Skeletal muscle tissue (tissue), 4 donors: Measurements from ENCODE around the gene IGSF9. TPM values are rescaled to one million over a fixed set of nuclear protein-coding genes. Genes with fewer than 3 reads are reported as not detected.
"Not testable (repeated sequence)": the region's sequence is repeated elsewhere in the genome, so short reads cannot be mapped to it uniquely, and the experiment has no call there.

Experiments used
- H3K27ac ChIP-seq: one replicate; pipeline ENCODE4 v1.7.0; 2013; ENCODE audit warnings: mild to moderate bottlenecking, low read depth, low read length, inconsistent platforms
- H3K27me3 ChIP-seq, 3 donors: one replicate each; pipeline ENCODE4 v1.7.0; 2013; ENCODE audit warnings: low read length in 3 of 3; ENCODE audit not compliant: control insufficient read depth in 3 of 3, insufficient read depth in 3 of 3
- H3K36me3 ChIP-seq, 3 donors: one replicate each; pipeline ENCODE4 v1.7.0; 2013; ENCODE audit warnings: low read length in 3 of 3; ENCODE audit not compliant: control insufficient read depth in 3 of 3, insufficient read depth in 3 of 3
- H3K4me1 ChIP-seq, 3 donors: one replicate each; pipeline ENCODE4 v1.7.0; 2013; ENCODE audit warnings: low read length in 3 of 3, mild to moderate bottlenecking in 3 of 3; ENCODE audit not compliant: control insufficient read depth in 3 of 3, insufficient read depth in 3 of 3
- H3K4me3 ChIP-seq, 3 donors: one replicate each; pipeline ENCODE4 v1.7.0; 2013; ENCODE audit warnings: low read length in 3 of 3
- H3K9ac ChIP-seq, 3 donors: one replicate each; pipeline ENCODE4 v1.7.0; 2013; ENCODE audit warnings: low read length in 3 of 3, mild to moderate bottlenecking in 3 of 3, moderate library complexity in 2 of 3, low read depth in 1 of 3
- H3K9me3 ChIP-seq, 3 donors: one replicate each; pipeline ENCODE4 v1.7.0; 2013; ENCODE audit warnings: low read length in 3 of 3; ENCODE audit not compliant: control insufficient read depth in 3 of 3
- total RNA-seq: library from RNA; depleted of rRNA; stranded (reverse); fragments of >200 nt; gene quantifications from one replicate; pipeline ENCODE4 v1.2.3, GENCODE V29; 2014
- donor health status: Osteomylitis.

IGSF9 gene
- total RNA-seq, 1 donor from 2014 or later: under 0.01 TPM

DNA sequence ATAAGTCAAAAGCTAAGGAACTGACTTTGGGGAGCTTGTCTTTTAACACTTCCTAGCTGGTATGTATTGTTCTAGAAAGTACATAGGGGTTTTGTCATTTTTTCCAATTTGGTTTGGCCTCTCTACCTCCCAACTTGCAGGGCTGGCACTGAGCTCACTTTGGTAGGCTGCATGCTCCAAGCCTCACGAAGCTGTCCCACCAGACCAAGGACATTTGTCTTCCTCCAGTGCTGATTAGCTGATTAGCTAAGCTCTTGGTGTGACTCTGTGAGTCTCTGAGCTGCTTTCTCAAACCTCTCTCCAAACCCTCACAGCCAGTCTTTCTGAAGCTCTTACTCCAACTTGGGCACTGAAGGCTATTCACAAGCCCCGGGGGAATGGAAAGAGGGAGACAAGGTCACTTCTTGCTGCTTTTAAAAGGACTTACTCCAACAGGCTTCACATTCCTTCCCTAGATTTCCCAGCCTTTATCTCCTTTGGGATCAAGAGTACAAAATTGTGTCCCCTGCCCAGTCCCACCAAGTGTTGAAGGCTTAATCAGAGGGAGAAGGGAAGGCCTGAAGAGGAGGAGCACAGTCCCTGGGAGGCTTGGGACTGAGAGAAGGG is 44.6 kb downstream of the IGSF9 start:
- Histone ChIP-seq H3K36me3 (no peaks in the 10 kb centered on the region), H3K9ac (no peak overlapping the region), H3K4me1 (peaks cover 0 to 14% (median 14%) of the 10 kb centered on the region in 3 donors), H3K27ac (no peak overlapping the region), H3K9me3 (no peaks in the 10 kb centered on the region), H3K27me3 (peaks cover 0 to 5% (median 0%) of the 10 kb centered on the region in 3 donors), H3K4me3 (no peak overlapping the region)

DNA sequence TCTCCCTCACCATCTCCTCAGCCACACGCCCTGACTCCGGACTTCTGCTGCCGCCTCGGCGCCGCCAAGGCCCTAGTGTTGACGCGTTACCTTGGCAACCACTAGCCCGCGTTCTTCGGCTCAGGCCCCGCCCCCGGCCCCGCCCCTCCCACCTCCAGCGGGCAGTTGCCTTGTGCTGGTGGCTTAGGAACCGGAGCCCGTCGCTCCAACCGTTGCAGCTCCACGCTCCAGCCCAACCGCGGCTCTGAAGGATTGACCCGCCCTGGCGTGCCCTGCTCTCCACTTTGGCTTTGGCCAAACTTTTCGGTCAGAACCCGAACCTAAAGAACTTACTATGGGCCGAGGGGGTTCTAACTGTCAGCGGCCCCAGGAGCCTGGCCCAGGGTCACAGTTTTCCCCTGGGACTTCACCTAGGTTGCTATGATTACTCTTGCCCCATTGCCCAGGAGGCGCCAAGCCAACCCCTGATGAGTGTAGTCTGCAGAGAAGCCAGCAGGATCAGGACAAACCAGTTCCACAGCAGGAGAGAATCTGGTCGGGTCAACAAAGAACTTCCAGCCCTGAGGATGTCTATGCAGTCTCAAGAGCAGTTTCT is 45.2 kb downstream of the IGSF9 start, which contains the start of gene CFAP45:
TSS of gene CFAP45 (minus strand) at position 80 of the 595 bp plus-strand sequence. CDS start at position 13, 67 bp downstream.
- Histone ChIP-seq H3K9me3 (no peaks in the 10 kb centered on the region), H3K27me3 (peaks cover 0 to 5% (median 0%) of the 10 kb centered on the region in 3 donors), H3K4me3 (peak within 1 kb of the TSS in 1 of 3 donors; percentile 7), H3K36me3 (no peaks in the 10 kb centered on the region), H3K27ac (no peak within 1 kb of the TSS), H3K9ac (no peak within 1 kb of the TSS), H3K4me1 (peaks cover 0 to 14% (median 14%) of the 10 kb centered on the region in 3 donors)

DNA sequence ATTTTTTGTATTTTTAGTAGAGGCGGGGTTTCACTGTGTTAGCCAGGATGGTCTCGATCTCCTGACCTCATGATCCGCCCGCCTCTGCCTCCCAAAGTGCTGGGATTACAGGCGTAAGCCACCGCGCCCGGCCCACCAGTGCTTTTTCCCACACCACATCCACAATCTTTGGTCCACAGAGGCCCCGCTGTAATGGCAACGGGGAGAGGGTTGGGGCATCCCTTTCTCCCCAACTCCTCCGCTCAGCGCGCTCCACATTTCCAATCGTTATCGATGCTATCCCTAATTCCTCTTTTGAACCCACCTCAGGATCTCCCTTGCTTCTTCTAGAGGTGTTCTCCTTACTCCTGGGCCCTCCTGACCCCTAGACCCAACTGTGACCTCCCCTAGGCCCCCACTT is 45.8 kb downstream of the IGSF9 start:
- H3K9me3 ChIP-seq, H3K36me3 ChIP-seq, H3K9ac ChIP-seq, H3K27me3 ChIP-seq, H3K27ac ChIP-seq, H3K4me3 ChIP-seq: not testable (repeated sequence)
- H3K4me1 ChIP-seq: peaks cover 0 to 14% (median 14%) of the 10 kb centered on the region in 3 donors

DNA sequence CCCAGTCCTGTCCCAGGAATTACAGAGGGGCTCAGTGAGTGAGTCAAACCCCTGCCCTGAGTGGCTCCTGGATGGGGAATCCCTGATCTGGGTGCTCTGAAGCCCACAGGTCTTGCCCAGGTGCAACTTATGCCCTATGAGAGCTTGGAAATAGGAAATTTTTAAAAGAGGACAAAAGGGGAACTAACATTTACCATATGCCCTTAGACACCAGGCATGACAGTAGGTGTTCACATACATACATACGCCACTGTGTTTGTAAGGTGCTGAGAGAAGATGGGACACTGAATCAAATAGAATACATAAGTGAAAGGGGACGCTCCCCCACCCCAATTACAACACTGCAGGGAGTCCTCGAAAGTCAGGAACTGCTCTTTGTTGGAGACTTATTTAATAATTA is 46.9 kb downstream of the IGSF9 start:
- Histone ChIP-seq H3K9me3 (no peaks in the 10 kb centered on the region), H3K4me3 (no peak overlapping the region), H3K9ac (no peak overlapping the region), H3K4me1 (peaks cover 0 to 14% (median 14%) of the 10 kb centered on the region in 3 donors), H3K27me3 (peaks cover 0 to 5% (median 0%) of the 10 kb centered on the region in 3 donors), H3K27ac (no peak overlapping the region), H3K36me3 (no peaks in the 10 kb centered on the region)

DNA sequence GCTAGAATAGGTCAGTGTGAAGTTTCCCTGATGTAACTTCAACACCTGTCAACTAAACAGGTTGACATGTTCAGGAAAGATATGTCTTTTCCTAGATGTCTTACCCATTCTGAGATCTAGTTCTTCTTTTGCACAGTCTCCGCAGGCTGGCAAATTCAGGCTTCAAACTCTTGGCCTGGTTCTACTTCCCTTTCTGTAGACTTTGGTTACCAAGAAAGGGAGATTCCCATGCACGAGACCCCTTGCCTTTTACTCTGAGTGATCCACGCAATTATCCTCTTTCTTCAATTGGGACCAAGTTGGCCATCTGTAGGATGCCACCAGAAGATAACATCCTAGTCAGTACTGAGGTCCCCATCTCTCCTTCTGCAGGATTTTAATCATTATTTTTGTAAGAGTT is 47.5 kb downstream of the IGSF9 start:
- Histone ChIP-seq H3K9me3 (no peaks in the 10 kb centered on the region), H3K9ac (no peak overlapping the region), H3K27ac (no peak overlapping the region), H3K27me3 (peaks cover 0 to 5% (median 0%) of the 10 kb centered on the region in 3 donors), H3K4me1 (peaks cover 0 to 14% (median 14%) of the 10 kb centered on the region in 3 donors), H3K36me3 (no peaks in the 10 kb centered on the region), H3K4me3 (no peak overlapping the region)

DNA sequence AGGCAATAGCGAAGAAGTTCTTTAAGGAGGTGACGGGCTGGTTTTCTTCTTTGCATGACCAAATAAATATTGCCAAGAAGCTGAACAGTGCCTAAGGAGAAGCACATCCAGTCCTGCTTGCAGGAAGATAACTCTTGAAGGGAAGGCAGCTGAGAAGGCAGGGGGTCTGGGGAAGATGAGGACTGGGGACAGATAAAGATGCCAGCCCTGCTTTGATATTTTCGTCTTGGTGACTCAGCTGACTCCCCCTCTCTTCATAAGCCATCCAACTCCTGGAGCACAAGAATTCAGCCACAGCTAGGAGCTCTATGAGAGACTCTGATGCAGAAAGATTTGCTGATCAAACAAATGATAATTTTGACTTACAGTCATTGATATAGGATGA is 48.9 kb downstream of the IGSF9 start:
- Histone ChIP-seq H3K9me3 (no peaks in the 10 kb centered on the region), H3K27me3 (peaks cover 0 to 5% (median 0%) of the 10 kb centered on the region in 3 donors), H3K9ac (no peak overlapping the region), H3K27ac (peak overlapping the region; percentile 21), H3K4me1 (peaks cover 0 to 14% (median 14%) of the 10 kb centered on the region in 3 donors), H3K36me3 (no peaks in the 10 kb centered on the region), H3K4me3 (no peak overlapping the region)

DNA sequence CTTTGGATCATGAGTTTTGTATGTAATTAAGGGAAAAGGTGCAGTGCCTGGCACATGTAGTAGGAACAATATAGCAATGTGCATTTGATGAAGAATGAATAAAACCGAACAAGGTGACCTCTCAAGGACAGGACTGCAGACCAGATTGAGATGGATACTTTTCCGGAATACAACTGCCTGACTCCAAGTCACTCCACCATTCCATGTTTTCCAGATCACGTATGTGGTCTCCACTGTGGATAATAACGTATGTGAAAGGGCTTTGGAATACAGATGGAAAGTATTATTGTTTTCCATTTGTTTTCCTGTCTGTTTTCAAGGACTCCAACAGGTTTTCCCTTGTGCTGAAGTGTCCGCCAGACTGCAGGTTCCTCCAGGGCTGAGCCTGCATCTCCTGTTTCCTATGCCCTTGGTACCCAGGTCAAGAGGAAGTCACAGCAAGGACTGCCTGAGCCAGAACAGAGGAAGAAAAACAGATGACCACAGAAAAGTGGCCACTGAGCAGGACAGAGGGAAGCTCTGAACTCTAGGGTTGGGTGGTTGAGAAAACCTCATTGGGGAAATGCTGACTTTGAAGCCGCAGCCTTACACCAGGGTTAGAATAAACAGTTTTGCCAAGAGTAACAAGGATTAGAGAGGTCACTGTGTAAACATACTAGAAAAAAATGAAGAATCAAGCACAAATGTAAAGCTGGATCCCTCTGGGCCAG is 49.4 kb downstream of the IGSF9 start:
- peaks cover 0 to 14% (median 12%) of the 10 kb centered on the region in 3 donors for H3K4me1 ChIP-seq
- no peaks in the 10 kb centered on the region for H3K36me3 ChIP-seq
- H3K9me3 ChIP-seq: no peaks in the 10 kb centered on the region
- no peak overlapping the region for H3K4me3 ChIP-seq
- H3K27me3 ChIP-seq: peaks cover 0 to 3% (median 0%) of the 10 kb centered on the region in 3 donors
- H3K27ac ChIP-seq: peak overlapping the region; percentile 21
- H3K9ac ChIP-seq: no peak overlapping the region

DNA sequence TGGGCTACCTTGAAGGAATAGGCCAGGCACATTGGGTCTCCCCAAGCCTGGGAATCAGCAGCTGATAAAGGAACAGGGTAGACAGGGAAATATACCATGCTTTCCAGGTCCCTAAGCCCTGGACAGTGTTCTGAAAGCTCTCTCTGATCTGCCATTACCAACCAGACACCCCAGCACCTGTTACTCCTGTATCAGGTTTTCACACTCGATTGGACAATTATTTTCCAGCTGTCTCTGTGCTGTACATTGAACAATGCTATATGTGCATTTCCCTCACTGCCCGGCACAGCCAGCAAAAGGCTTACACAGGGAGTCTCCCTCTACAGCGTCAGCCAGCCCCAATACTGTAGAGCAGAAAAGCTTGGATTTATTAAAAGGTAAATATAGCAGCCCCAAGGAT is 50.1 kb downstream of the IGSF9 start:
- peaks cover 2 to 14% (median 7%) of the 10 kb centered on the region in 3 donors for H3K4me1 ChIP-seq
- no peak overlapping the region for H3K9ac ChIP-seq
- no peaks in the 10 kb centered on the region for H3K27me3 ChIP-seq
- H3K36me3 ChIP-seq: no peaks in the 10 kb centered on the region
- H3K27ac ChIP-seq: no peak overlapping the region
- no peak overlapping the region for H3K4me3 ChIP-seq
- no peaks in the 10 kb centered on the region for H3K9me3 ChIP-seq

DNA sequence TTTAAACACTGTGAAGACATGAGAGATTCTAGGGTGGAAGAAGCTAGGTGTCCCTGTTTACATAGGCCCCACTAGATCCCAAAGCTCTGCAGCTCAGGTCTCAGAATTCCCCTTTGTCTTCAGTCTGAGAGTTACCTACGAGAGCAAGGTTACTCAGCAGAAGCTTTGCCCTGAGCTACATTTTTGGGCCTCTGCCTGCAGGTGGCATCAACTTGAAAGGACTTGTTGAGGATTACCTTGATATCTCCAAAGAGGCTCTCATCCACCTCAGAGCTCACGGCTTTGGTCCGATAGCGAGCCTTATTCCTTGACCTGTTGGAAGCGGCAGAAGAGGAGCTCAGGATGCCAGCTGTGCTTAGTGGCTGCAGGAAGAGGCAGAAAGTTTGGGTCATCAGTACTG is 52.5 kb downstream of the IGSF9 start:
- Histone ChIP-seq H3K9me3 (no peaks in the 10 kb centered on the region), H3K9ac (no peak overlapping the region), H3K27ac (no peak overlapping the region), H3K36me3 (no peaks in the 10 kb centered on the region), H3K4me3 (no peak overlapping the region), H3K27me3 (no peaks in the 10 kb centered on the region), H3K4me1 (peaks cover 13 to 17% (median 14%) of the 10 kb centered on the region in 3 donors)
